GM10266 (cell line): Measurements from ENCODE around the gene PIK3R3.

ENCODE experiments used
- DNase-seq: peaks from one replicate; pipeline ENCODE4 v3.0.0; 2012; ENCODE audit errors: extremely low spot score
- TF ChIP-seq, protein P1 (sequence below): IDR thresholded peaks from 2 replicates; pipeline ENCODE4 v1.5.1; 2012; ENCODE audit warnings: mild to moderate bottlenecking, low read depth; ENCODE audit not compliant: control insufficient read depth, insufficient read depth; ENCODE audit errors: missing control alignments

The PIK3R3 gene

GRCh38 chr1:46077644-46078043 is 54.8 kb downstream of the PIK3R3 start:
- DNase-seq = no peak

GRCh38 chr1:46076343-46076742 is 56.1 kb downstream of the PIK3R3 start:
- TF ChIP-seq, protein P1, sequence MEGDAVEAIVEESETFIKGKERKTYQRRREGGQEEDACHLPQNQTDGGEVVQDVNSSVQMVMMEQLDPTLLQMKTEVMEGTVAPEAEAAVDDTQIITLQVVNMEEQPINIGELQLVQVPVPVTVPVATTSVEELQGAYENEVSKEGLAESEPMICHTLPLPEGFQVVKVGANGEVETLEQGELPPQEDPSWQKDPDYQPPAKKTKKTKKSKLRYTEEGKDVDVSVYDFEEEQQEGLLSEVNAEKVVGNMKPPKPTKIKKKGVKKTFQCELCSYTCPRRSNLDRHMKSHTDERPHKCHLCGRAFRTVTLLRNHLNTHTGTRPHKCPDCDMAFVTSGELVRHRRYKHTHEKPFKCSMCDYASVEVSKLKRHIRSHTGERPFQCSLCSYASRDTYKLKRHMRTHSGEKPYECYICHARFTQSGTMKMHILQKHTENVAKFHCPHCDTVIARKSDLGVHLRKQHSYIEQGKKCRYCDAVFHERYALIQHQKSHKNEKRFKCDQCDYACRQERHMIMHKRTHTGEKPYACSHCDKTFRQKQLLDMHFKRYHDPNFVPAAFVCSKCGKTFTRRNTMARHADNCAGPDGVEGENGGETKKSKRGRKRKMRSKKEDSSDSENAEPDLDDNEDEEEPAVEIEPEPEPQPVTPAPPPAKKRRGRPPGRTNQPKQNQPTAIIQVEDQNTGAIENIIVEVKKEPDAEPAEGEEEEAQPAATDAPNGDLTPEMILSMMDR = no peak

More at GRCh38 chr1:46077644-46078043, 54.8 kb downstream of the PIK3R3 start:
- TF ChIP-seq, protein P1 = no peak

DNA sequence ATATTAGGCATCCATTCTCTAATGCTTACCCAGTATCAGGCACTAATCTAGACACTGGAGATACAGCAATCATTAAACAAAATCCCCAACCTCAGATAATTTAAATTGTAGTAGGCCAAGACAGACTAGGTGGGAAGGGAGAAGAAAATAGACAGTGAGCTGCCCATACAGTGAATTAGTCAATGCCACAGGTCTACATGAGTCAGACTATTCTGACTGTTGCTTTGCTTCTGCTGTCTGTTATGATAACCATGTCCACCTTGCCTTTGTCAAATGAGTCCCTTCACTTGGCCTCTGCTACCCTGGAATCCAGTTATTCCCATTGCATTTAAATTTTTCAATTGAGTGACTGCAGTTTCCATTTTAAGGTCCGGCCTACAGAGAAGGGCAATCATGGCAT is 59.5 kb downstream of the PIK3R3 start:
- DNase-seq = no peak
- TF ChIP-seq, protein P1 = no peak

More at GRCh38 chr1:46076343-46076742, 56.1 kb downstream of the PIK3R3 start:
- DNase-seq = no peak

DNA sequence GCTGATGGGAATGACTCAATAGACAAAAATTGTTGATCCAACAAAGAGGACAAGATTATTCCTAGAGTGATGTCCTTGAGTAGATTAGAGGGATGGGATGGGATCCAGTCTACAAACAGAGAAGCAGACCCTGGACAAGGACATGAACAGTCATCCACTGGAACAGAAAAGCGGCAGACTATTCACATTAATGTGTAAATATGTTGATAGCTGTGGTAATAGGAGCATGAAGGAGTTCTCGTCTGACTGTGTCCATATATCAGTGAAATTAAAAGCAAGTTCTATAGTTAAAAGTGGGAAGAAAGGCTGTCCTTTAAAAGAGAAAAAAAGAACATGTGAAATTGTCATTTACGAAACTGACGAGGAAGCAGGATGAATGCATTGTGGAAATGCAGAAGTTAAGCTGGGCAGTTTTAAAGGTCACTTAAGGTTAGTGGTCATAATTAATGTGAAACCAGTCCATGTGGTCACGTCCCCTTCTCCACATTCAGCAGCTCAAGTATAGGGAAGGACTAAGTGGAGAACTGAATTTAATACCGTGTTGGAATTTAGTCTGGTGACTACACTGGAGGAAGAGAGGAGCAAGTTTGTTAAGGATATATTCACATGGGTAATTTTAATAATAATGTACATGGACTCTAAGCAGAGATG is 62.1 kb downstream of the PIK3R3 start:
- TF ChIP-seq, protein P1 = no peak
- no peak for DNase-seq

DNA sequence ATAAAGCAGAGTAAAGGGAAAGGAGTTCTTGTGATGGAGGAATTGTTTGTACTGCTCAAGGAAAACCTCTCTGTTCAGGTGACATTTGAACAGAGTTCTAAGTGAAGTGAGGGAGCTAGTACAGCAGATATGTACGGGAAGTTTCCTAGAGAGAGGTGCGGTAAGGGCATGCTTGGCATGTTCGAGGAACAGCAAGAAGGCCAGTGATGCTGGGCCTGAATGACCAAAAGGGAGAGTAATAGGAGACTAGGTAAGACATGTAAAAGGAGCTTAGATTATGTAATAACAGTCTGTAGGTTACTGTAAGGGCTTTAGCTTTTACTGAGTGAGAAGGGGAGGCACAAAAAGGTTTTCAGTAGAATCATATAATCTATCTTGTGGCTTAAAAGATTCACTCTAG is 63.9 kb downstream of the PIK3R3 start:
- DNase-seq = no peak
- TF ChIP-seq, protein P1 = no peak

GRCh38 chr1:46067652-46068051 is 64.8 kb downstream of the PIK3R3 start:
- DNase-seq = no peak
- TF ChIP-seq, protein P1 = no peak

DNA sequence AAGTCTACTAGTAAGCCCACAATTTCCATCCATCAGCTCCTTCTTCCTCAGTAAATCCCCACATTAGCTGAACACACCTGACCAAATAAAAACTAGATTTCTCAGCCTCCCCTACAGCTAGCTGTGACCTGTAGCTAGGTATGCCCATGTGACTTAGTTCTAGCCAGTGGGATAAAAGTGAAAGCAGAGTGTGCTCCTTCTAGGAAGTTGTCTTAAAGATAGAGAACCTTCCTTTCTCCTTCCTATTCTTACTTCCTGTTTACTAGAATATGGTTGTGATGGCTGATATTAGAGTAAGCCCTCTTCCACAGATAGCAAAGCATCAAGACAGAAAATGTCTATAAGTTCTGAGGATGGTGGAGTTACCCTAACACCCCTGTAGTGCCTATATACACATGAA is 67.0 kb downstream of the PIK3R3 start:
- TF ChIP-seq, protein P1 = no peak
- no peak for DNase-seq
